HG02759 (cell line): ENCODE measurements around the gene TNNI3.
A peak's percentile ranks its signal among the peaks of the same experiment; 100 is the strongest.
"Not testable (repeated sequence)": the region's sequence is repeated elsewhere in the genome, so short reads cannot be mapped to it uniquely, and the experiment has no call there.

Experiments used
- ATAC-seq: cut with Tn5 transposase; IDR thresholded peaks from one replicate; pipeline ENCODE4 v1.9.1; 2021; ENCODE audit warnings: mild to moderate bottlenecking, moderate library complexity; ENCODE audit not compliant: unreplicated experiment

TNNI3 gene

DNA sequence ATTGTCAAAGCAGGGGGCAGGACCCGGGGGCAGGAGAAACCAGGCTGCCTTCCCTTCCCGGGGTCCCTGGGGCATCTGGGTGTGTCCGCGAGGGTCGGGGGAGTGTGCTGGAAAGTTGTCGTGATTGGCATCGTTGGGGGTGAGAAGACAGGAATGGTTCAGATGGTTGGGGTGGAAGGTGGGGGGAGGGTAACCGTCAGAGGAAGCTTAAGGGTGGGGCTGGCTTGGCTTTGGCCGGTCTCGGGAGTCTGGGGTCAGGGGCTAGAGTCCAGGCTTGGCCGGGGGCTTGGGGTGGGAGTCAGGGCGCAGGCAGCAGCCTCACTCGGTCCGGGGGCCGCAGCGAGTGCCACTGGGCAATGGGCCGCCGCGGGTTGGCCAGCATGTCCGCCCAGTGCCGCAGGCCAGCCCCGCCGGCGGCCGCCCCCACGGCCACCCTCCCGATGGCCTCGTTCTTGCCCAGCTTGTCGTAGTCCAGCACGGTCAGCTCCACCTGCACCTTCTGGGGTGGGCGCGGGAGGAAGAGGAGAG is 15.7 kb upstream of the TNNI3 start:
- no peak for ATAC-seq

DNA sequence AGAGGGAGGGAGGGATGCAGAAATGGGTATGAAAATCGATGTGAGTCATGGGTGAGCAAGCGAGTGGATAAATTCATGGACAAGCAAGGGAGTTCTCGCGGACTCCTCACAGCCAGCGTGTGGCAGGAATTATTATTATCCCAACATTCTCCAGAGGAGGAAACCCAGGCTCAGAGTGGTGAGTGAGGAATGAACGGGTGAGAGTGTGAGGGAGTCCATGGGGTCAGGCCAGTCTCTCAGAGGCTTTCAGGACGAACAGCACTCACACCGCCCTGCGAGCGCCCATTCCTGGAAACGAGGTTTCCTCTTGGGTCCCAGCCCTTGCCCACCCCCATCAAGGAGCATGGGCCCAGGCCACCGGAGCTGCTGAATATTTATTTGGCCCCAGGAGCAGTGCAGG is 15.2 kb upstream of the TNNI3 start:
- no peak for ATAC-seq

DNA sequence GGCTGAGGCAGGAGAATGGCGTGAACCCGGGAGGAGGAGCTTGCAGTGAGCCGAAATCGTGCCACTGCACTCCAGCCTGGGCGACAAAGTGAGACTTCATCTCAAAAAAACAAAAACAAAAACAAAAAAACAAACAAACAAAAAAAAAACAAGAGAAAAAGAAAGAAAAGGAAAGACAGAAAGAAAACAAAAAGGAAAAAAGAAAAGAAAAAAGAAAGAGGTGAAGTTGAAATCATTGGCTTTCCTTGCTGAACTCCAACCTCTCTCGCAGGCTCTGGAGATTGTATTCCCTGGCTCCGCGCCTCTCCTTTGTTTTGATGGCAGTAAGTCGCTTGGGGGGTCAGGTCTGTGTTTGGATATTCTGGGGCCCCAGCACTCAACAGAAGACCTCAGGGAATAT is 14.8 kb upstream of the TNNI3 start:
- ATAC-seq, result not testable (repeated sequence)

DNA sequence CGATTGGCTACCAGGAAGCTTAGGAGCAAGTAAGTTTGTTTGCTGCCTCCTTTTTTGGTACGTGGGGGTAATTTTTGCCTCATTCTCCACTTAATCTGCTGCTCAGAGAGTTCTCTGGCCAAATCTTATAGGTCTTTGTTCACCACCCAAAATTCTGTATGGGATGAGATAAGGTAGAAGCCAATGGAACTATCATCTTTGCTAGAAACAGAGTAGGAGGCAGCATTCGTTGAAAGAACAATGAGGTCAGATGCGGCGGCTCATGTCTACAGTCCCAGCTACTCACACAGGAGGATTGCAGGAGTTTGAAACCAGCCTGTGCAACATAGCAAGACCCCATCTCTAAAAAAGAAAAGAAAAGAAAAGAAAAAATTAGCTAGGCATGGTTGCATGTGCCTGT is 13.9 kb upstream of the TNNI3 start:
- ATAC-seq, result no peak

DNA sequence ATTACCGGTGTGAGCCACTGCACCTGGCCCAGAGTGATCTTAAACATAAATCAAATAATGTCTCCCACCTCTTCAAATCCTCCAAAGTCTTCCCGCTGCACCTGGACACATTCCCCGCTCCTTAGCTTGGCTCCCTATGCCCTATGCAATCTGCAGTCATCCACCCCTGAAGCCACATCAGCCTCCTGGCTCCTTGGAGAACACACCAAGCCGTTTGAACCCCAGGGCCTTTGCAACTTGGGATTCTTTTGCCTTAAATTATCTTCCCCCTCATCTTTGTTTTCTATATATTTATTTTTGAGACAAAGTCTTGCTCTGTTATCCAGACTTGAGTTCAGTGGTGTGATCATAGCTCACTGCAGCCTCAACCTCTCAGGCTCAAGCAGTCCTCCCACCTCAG is 11.6 kb upstream of the TNNI3 start:
- no peak for ATAC-seq

DNA sequence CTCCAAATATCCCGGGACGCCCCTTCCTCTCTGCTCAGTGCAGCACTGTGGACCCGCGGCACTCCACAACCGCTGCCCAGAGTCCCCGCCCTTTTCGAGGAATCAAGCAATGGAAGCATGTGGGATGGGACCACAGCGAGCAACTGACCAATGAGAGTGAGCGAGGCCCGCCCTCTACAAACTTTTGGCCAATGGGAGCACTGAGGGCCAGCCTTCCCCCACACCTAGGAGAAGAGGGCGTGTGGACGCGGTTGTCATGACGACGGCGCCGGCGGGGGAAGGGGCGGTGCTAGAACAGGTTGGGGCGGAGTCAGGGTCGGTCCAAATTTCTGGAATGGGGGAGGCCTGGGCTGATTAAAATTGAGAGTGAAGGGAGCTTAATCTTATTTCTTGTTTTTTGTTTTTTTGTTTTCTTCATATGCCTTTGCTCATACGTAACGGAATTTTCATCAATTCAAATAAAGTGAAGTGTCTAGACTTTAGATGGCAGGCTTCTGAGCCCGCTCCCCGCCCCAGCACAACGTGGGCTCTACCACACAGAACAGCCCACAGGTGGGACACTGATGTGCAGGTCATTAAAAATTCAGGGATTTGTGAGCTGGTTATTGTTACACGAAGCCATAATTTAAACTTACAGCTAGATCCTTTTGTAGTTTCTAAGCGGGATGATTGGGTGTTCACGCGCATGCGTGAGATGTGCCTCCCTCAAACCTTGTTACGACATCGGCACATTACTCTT is 9.2 kb upstream of the TNNI3 start, which contains the start of gene DNAAF3:
TSS of gene DNAAF3 (minus strand) at position 84 of the 739 bp plus-strand sequence. CDS start 200 bp downstream, outside the sequence.
- peak; percentile 87 for ATAC-seq

DNA sequence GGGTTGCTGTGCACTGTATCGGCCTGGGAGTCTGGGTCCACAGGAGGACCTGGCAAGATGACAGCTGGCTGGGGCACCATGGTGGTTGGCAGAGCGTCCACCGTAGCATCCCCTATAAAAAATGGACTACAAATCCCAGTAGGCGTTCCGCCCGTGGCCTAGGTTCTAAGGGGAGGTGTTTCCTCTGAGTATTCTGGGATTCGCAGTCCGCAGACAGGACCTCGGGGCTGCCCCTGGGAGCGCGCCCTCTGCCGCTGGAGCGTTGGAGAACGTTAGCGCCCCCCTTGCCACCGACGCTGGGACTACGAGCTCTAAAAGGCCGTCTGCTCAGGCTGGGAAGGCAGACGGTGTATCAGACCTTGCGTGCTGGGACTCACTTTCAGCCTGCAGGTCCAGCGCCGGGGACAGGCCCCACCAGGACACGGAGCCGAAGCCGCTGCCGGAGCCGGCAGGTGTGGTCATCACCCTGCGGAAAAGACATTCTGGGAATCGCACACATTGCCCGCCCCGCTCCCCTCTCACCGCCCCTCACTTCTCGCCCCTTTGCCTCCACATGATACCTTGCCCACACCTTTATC is 8.5 kb upstream of the TNNI3 start:
- ATAC-seq, result no peak

DNA sequence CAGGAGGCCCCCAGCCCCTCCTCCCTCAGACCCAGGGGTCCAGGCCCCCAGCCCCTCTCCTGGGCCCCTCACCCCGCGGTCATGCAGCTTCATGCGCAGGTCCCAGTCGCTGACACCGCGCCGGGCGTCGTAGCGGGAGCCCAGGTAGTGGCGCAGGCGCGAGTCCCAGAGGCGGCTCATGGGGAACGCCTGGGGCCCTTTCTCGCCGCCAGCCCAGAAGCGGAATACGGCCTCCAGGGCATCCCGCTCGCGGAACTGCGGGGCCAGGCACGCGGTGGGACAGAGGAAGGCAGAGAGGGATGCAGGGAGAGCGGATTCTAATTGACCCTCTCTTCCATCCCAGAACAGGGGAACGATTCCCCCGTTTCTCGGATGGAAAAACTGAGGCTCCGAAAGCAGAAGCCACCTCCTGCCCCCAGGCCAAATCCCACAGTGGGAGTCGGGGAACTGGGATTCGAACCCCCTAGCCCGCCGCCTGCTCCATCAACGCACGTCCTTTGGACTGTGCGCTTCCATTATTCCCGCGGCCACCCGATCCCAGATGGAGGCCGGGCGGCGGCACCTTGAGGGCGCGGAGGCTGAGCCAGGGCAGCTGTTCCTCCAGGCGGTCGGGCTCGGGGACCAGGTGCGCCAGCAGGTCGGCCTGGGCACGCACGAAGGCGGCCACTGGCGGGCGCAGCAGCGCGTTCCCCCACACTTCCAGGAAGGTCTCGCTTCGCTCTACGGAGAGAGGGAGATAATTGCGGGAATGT is 4.2 kb upstream of the TNNI3 start:
- no peak for ATAC-seq

DNA sequence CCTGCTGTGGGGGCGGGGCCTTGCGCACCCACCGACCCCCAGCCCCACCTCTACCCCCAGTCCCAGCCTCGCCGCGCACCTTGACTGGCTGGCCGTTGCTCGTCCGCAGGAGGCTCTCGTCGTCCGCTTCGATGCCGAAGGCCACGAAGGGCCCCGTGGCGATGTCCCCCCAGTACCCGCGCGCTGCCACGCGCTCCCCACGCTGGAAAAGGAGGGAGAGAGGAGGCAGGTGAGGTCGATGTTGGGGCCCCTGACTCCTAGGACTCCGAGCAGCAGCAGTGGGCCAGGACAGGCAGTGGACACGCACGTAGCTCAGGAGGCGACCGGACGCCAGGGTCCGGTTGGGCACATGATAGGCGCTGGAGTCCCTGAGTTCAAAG is 3.4 kb upstream of the TNNI3 start:
- ATAC-seq, result no peak

DNA sequence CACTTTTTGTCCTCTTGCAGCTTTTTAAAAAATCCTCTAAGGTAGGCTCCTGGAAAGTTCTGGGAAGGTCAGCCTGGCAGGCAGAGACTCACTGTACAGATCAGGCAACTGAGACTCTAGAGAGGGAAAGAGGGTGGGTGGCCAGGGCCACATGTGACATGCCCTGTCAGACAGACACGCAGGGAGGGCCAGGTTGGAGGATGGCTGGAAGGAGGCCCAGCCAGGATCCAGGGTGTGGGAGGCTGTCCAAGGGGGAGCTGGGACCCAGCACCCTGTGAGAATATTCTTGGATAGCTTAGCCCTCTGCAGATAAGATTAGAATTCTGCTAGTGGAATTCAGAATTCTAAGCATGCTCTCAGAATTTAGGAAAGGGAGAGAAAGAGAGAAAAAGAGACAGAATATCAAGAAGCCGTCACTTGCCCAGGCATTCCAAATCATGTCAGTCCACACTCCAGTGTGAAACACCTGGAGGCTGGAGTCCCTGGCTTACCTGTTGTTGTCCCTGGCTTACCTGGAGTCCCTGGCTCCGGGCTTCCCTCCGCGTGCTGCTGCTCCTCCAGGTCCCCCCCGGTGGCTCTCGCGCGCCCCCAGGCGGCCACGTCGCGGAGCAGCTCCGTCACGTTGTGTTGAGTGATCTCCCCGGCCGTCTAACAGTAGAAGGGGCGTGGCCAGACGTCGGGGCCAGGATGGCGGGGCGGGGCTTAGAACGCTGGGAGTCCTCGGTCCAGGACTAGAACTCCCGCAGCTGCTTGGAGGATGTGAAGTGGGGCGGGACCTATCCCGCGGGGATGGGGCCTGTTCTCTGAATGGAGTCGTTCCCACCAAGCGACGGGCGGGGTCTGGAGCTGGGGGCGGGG is 2.8 kb upstream of the TNNI3 start:
- peak; percentile 67 for ATAC-seq

DNA sequence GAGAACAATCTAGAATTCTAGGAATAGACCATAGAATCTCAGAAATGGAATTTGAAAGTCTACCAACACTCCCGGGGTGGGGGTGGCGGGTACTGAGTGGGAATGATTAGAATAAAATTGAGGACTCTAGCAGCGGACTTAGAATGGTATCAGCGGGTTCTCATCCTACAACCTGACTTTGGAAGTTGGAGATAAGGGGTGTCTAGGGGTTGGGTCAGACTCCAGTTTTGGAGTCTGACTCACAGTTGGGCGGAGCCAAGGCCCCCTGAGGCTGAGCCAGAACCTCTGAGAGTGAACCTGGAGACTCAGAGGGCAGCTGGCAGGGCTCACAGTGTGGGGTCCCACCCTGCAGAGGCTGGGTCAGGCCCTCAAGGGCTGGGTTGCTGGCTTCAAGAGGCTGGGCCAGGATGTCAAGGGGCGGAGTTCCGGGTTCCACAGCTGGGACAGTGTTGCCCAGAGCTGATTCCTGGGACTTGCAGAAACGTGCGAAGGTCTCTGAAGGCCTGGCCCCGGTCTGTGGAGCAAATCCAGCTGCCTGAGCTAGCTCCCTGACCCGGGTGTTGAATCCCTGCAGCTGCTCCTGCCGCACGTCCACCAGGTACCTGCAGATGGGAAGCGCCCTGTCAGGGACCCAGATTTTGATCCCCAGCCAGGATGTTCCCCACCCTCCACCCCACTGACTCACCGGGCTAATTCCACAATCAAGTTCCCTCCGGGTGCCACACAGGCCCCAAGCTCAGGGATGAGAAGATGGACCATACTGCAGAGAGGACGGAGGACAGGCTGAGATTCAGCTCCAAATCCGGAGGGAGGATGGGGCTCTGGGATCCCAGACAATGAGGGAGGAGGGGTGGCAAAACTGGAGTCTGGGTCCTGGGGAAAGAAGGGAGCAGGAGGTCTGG is 1.6 kb upstream of the TNNI3 start:
- ATAC-seq, result no peak

DNA sequence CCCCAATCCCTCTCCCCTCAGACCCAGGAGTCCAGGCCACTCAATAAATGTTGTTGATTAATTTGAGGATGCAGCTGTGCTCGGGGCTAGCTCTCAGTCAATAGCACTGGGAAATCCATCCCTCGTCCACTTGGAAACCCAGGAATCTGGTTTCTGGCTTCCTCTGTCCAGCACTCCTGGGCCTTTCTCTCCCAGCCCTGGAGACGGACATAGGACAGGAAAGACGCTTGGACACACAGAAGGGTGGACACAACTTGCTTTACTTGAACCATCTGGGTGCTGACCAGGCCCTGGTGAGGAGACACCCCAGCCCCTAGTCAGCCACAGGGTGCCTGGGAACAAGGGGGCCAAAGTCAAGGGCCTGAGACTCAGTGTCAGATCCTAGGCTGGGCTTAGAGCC is 891 bp upstream of the TNNI3 start:
- ATAC-seq, result no peak

DNA sequence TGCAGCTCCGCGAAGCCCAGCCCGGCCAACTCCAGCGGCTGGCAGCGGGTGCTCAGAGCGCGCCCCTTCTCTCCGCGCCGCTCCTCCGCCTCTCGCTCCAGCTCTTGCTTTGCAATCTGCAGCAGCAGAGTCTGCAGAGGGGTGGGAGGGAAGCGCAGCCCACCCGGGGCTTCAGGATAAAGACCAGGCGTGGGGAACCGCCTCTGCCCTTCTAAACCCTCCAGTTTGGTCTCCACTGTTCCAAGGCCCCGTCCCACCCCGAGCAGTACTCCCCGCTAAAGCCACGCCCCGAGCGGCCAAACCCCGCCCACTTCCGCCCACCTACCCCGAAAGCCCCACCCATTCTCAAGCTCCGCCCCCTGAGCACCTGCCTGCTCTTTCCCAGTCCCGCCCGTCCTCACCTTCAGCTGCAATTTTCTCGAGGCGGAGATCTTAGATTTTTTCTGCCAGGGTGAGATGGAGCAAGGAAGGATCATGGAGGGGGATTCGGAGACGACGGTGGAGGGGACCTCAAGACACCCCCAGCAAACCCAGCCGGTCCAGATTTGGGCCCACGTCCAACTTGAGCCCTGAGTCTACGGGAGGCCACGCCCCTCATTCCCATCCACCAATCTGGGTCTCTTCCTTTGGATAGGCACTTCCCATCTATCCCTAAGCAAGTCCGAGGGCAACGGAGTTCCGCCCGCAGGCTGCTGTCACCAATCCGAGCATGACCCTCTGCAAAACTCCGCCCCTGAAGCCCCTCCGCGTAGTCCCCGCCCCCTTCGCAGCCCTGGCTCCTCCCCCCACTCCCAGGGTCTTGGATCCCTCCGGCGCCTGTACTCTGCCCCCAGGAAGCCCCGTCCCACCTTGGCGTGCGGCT is 1.1 kb downstream of the TNNI3 start:
- ATAC-seq, result no peak

DNA sequence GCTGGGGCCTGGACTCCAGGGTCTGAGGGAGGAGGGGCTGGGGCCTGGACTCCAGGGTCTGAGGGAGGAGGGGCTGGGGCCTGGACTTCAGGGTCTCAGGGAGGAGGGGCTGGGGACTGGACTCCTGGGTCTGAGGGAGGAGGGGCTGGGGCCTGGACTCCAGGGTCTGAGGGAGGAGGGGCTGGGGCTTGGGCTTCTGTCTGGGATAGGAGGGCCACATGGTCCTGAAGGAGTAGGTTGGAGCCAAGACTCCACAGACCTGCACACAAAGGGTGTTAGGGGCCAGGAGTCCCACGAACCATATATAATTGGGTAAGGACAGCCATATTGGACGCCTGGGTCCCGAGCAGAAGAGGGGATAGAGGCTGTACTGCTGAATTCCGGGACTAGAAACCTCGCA is 1.7 kb downstream of the TNNI3 start:
- ATAC-seq, result not testable (repeated sequence)

DNA sequence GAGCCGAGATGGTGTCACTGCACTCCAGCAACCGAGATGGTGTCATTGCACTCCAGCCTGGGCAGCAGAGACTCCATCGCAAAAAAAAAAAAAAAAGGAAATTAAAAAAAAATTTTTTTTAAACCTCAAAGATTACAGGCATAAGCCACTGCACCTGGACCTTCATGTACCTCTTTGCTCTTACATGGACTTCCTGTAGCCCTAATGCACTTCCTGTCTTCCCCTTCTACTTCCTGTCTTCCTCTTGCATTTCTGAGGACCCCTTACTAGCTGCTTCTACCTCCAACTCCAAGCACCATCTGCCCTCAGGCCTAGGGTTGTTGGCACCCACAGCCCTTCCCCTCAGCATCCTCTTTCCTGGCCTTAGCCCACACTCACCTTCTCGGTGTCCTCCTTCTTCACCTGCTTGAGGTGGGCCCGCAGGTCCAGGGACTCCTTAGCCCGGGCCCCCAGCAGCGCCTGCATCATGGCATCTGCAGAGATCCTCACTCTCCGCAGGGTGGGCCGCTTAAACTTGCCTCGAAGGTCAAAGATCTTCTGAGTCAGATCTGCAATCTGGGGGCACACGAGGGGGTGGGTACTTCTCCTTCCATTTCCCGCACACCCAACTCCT is 3.8 kb downstream of the TNNI3 start:
- ATAC-seq, result no peak

DNA sequence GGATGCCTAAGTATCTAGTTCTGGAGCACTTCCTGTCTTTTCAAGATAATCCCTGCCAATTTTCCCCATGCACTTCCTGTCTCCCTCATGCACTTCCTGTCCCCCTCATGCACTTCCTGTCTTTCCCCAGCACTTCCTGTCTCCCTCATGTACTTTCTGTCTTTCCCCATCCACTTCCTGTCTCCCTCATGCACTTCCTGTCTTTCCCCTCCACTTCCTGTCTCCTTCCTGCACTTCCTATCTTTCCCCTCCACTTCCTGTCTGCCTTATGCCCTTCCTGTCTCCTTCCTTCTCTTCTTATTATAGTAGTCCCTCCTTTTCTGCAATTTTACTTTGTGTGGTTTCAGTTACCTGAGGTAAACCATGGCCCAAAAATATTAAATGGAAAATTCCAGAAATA is 5.5 kb downstream of the TNNI3 start:
- no peak for ATAC-seq

DNA sequence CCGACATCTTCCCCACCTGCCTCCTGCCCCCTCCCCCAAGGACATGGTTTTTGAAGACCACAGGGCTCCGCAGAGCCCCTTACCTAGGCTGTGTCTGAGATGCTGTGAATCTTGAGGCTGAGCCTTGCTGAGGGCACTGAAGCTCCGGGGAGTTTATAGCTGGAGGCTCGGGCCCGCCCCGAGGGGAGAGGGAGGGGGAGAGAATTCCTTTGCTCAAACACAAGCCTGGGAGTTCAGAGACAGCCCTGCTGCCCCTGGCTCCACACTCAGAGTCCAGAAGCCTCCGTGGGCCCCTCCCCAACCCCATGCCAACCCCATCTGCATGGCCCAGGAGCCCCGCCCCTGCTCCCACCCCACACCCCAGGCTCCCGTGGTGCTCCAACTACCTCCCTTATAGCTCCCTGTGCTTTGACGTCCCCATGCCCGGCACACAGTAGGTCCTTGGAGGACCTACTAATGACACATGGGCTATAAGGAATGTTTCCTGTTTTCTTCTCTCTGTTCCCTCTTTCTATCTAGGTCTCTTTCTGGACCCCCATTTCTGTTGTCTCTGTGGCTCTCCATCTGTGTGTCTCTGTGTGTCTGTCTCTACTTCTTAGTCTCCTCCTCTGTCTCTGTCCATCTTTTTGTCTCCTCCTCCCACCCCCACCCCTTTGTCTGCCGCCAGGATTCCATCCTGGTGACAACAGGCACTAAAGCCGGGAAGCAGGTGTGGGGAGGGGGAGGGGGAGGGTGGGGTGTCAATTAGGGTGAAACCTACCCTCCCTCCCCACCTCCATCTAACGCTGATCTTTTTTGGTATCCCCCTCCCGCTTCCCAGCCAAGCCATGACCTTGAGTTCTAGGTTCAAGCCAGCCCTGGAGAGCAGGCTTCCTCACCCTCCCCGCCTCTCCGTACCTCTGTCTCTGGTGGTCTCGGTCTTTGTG is 8.2 kb downstream of the TNNI3 start, which contains the start of gene TNNT1:
TSS of gene TNNT1 (minus strand) at position 129 of the 926 bp plus-strand sequence. CDS start 2,049 bp downstream, outside the sequence.
- ATAC-seq, result no peak
